ENCODE data around the gene CFAP46.

Gene CFAP46

GRCh38 chr10:132908621-132909295, 33.6 kb downstream of the CFAP46 start:
- ATAC-seq, result no peak
- no peak for TF ChIP-seq GLIS3 (CRISPR knock-in tag; IDR thresholded peaks at IDR 0.05)
- TF ChIP-seq ZC3H10 (CRISPR knock-in tag; IDR thresholded peaks at IDR 0.05), result no peak
- TF ChIP-seq ZFP3 (CRISPR knock-in tag; IDR thresholded peaks at IDR 0.05), result no peak
- no peak for TF ChIP-seq ESRRG (CRISPR knock-in tag; IDR thresholded peaks at IDR 0.05)
- no peak for TF ChIP-seq TOX (CRISPR knock-in tag; IDR thresholded peaks at IDR 0.05; ENCODE audit: borderline replicate concordance)
- TF ChIP-seq ARNTL (CRISPR knock-in tag; IDR thresholded peaks at IDR 0.05; ENCODE audit: borderline replicate concordance, low read depth), result no peak
- no peak for TF ChIP-seq ISL1 (CRISPR knock-in tag; IDR thresholded peaks at IDR 0.05)
- no peak for TF ChIP-seq TCF4 (CRISPR knock-in tag; IDR thresholded peaks at IDR 0.05; ENCODE audit: borderline replicate concordance)
- TF ChIP-seq ZNF8 (CRISPR knock-in tag; IDR thresholded peaks at IDR 0.05), result no peak
- no peak for TF ChIP-seq CSRNP3 (CRISPR knock-in tag; IDR thresholded peaks at IDR 0.05)
- no peak for TF ChIP-seq ZNF70 (CRISPR knock-in tag; IDR thresholded peaks at IDR 0.05)
- TF ChIP-seq POU6F1 (CRISPR knock-in tag; IDR thresholded peaks at IDR 0.05; ENCODE audit: borderline replicate concordance, low read depth), result no peak
- TF ChIP-seq, protein P1, sequence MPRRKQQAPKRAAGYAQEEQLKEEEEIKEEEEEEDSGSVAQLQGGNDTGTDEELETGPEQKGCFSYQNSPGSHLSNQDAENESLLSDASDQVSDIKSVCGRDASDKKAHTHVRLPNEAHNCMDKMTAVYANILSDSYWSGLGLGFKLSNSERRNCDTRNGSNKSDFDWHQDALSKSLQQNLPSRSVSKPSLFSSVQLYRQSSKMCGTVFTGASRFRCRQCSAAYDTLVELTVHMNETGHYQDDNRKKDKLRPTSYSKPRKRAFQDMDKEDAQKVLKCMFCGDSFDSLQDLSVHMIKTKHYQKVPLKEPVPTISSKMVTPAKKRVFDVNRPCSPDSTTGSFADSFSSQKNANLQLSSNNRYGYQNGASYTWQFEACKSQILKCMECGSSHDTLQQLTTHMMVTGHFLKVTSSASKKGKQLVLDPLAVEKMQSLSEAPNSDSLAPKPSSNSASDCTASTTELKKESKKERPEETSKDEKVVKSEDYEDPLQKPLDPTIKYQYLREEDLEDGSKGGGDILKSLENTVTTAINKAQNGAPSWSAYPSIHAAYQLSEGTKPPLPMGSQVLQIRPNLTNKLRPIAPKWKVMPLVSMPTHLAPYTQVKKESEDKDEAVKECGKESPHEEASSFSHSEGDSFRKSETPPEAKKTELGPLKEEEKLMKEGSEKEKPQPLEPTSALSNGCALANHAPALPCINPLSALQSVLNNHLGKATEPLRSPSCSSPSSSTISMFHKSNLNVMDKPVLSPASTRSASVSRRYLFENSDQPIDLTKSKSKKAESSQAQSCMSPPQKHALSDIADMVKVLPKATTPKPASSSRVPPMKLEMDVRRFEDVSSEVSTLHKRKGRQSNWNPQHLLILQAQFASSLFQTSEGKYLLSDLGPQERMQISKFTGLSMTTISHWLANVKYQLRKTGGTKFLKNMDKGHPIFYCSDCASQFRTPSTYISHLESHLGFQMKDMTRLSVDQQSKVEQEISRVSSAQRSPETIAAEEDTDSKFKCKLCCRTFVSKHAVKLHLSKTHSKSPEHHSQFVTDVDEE (CRISPR knock-in tag; IDR thresholded peaks at IDR 0.05), result no peak
- no peak for TF ChIP-seq PPARA (CRISPR knock-in tag; IDR thresholded peaks at IDR 0.05; ENCODE audit: borderline replicate concordance)
- TF ChIP-seq ZFP30 (CRISPR knock-in tag; IDR thresholded peaks at IDR 0.05), result no peak
- TF ChIP-seq RARB (CRISPR knock-in tag; IDR thresholded peaks at IDR 0.05), result no peak
- TF ChIP-seq, protein P2, sequence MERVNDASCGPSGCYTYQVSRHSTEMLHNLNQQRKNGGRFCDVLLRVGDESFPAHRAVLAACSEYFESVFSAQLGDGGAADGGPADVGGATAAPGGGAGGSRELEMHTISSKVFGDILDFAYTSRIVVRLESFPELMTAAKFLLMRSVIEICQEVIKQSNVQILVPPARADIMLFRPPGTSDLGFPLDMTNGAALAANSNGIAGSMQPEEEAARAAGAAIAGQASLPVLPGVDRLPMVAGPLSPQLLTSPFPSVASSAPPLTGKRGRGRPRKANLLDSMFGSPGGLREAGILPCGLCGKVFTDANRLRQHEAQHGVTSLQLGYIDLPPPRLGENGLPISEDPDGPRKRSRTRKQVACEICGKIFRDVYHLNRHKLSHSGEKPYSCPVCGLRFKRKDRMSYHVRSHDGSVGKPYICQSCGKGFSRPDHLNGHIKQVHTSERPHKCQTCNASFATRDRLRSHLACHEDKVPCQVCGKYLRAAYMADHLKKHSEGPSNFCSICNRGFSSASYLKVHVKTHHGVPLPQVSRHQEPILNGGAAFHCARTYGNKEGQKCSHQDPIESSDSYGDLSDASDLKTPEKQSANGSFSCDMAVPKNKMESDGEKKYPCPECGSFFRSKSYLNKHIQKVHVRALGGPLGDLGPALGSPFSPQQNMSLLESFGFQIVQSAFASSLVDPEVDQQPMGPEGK (CRISPR knock-in tag; IDR thresholded peaks at IDR 0.05; ENCODE audit: borderline replicate concordance), result no peak

DNA sequence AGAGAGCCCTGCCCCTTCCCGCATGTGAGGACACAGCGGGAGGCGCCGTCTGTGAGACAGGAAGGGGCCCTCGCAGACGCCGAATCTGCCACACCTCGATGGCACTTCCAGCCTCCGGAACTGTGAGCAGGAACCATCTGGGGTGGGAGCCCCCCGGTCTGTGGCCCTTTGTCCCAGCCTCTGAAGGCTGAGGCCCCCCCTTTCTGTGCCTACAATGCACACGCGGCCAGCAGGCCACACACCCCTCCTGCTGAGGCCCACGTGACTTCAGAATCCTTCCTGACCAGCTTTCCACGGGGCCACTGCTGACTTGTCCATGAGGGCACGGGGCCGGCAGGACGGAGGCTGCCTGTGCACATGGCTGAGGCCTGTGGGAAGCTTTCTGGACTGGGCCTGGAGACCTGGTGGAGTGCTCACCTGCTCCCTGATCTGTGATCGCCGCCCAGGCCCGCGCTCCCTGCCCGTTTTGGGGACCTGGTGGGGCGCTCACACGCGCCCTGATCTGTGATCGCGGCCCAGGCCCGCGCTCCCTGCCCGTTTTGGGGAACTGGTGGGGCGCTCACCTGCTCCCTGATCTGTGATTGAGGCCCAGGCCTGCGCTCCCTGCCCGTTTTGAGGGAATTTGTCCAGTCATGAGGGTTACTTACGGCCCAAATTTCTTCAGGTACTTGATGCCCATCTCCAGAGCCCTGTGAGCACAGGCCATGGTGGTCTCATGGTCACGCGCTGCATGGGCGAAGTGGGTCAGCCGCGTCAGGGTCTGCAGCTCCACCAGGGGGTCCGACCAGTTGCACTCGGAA, 34.3 kb downstream of the CFAP46 start:
- TF ChIP-seq BACH2 (CRISPR knock-in tag; IDR thresholded peaks at IDR 0.05; ENCODE audit: borderline replicate concordance) (no peak), ISL1 (CRISPR knock-in tag; IDR thresholded peaks at IDR 0.05) (no peak), ARNTL (CRISPR knock-in tag; IDR thresholded peaks at IDR 0.05; ENCODE audit: borderline replicate concordance, low read depth) (no peak), ZNF565 (CRISPR knock-in tag; conservative IDR thresholded peaks at IDR 0.05; ENCODE audit: low read depth) (no peak), POU6F1 (CRISPR knock-in tag; IDR thresholded peaks at IDR 0.05; ENCODE audit: borderline replicate concordance, low read depth) (no peak), OSR1 (CRISPR knock-in tag; IDR thresholded peaks at IDR 0.05) (no peak), ZFP30 (CRISPR knock-in tag; IDR thresholded peaks at IDR 0.05) (no peak), ESRRG (CRISPR knock-in tag; IDR thresholded peaks at IDR 0.05) (no peak), ZNF8 (CRISPR knock-in tag; IDR thresholded peaks at IDR 0.05) (no peak), TCF4 (CRISPR knock-in tag; IDR thresholded peaks at IDR 0.05; ENCODE audit: borderline replicate concordance) (no peak), TOX (CRISPR knock-in tag; IDR thresholded peaks at IDR 0.05; ENCODE audit: borderline replicate concordance) (no peak), GLIS3 (CRISPR knock-in tag; IDR thresholded peaks at IDR 0.05) (no peak), SNAI2 (CRISPR knock-in tag; IDR thresholded peaks at IDR 0.05) (no peak), RARB (CRISPR knock-in tag; IDR thresholded peaks at IDR 0.05) (no peak), CSDC2 (CRISPR knock-in tag; IDR thresholded peaks at IDR 0.05) (no peak)
- TF ChIP-seq, protein P1 (CRISPR knock-in tag; IDR thresholded peaks at IDR 0.05), result no peak
- TF ChIP-seq, protein P2 (CRISPR knock-in tag; IDR thresholded peaks at IDR 0.05; ENCODE audit: borderline replicate concordance), result no peak

More for the DNA sequence above, 34.3 kb downstream of the CFAP46 start:
- ATAC-seq, result no peak

Data from SK-N-SH treated with all-trans-retinoic acid at 6 μM for 48 hours (cell line).